Activated CD4-positive, alpha-beta T cell treated with anti-CD3 and anti-CD28 coated beads, Interleukin-2, amount 10 ng/mL, durations not matched to agents 7 days and 5 days (primary cell): ENCODE measurements around the gene RBM41. TPM values are rescaled to one million over a fixed set of nuclear protein-coding genes. Genes with fewer than 3 reads are reported as not detected.
"Not testable (repeated sequence)": the region's sequence is repeated elsewhere in the genome, so short reads cannot be mapped to it uniquely, and the experiment has no call there.

Source experiments
- CTCF ChIA-PET: fragments of 350-600 bp; sonication (Branson Sonifier 250); formaldehyde crosslinking; loops from one replicate; lab custom pipeline; 2021; ENCODE audit warnings: antibody characterized with exemption; lab: Charles Lee
- POLR2A ChIA-PET: fragments of 350-600 bp; sonication (Branson Sonifier 250); formaldehyde crosslinking; loops from one replicate; lab custom pipeline; 2021; ENCODE audit warnings: antibody characterized with exemption; lab: Charles Lee
- DNase-seq: peaks from one replicate; pipeline ENCODE4 v3.0.0-alpha.2; 2020
- H3K27ac Mint-ChIP-seq: one replicate; pipeline ENCODE4 v1.8.0; 2021; ENCODE audit warnings: mild to moderate bottlenecking, moderate library complexity, mixed read lengths
- H3K27me3 Mint-ChIP-seq: one replicate; pipeline ENCODE4 v1.8.0; 2021; ENCODE audit warnings: mixed read lengths
- H3K36me3 Mint-ChIP-seq: one replicate; pipeline ENCODE4 v1.8.0; 2021; ENCODE audit warnings: low read depth, mixed read lengths
- H3K4me1 Mint-ChIP-seq: one replicate; pipeline ENCODE4 v1.8.0; 2021; ENCODE audit warnings: mixed read lengths
- H3K4me3 Mint-ChIP-seq: one replicate; pipeline ENCODE4 v1.8.0; 2021; ENCODE audit warnings: mild to moderate bottlenecking, moderate library complexity, mixed read lengths
- H3K9me3 Mint-ChIP-seq: one replicate; pipeline ENCODE4 v1.8.0; 2021; ENCODE audit warnings: mixed read lengths
- total RNA-seq, 2 experiments: library from RNA; stranded (reverse); gene quantifications; one replicate each; pipeline ENCODE4 v1.2.3, GENCODE V29; 2021

The RBM41 gene
- total RNA-seq, 2 experiments from 2014 or later, result 12.8 to 14.5 TPM

- peak overlapping the region; percentile 97 for H3K27ac Mint-ChIP-seq
- H3K36me3 Mint-ChIP-seq, result peaks cover 27% of the 10 kb centered on the region
- DNase-seq, result no peak
- H3K27me3 Mint-ChIP-seq, result no peaks in the 10 kb centered on the region
- H3K4me3 Mint-ChIP-seq, result peak overlapping the region; percentile 96
- POLR2A ChIA-PET, result no interaction called here
- H3K4me1 Mint-ChIP-seq, result peaks cover 27% of the 10 kb centered on the region
- no peaks in the 10 kb centered on the region for H3K9me3 Mint-ChIP-seq
- CTCF ChIA-PET, result no interaction called here
Observed at GRCh38 chrX:107119283-107119682, 661 bp upstream of the RBM41 start.

DNA sequence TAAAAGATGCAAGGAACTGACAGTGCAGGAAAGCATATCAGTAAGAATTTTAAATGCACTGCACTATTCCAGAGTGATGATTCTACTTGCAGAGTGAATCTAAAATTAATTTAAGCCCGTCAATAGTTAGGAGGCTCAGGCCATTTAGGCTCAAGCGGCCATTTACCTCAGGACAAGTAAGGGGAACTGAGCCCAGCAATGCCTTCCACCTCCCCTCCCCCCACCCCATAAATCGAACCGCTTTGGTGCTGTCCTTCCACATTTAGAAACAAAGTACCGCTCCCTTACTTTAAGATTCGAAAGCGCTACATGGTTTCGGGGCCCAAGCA lies 665 bp downstream of the RBM41 start:
- no peaks in the 10 kb centered on the region for H3K9me3 Mint-ChIP-seq
- ChIA-PET CTCF (no interaction called here), POLR2A (no interaction called here)
- peaks cover 34% of the 10 kb centered on the region for H3K4me1 Mint-ChIP-seq
- no peak for DNase-seq
- H3K36me3 Mint-ChIP-seq, result peaks cover 39% of the 10 kb centered on the region
- H3K27ac Mint-ChIP-seq, result peak overlapping the region; percentile 97
- no peaks in the 10 kb centered on the region for H3K27me3 Mint-ChIP-seq
- H3K4me3 Mint-ChIP-seq, result peak overlapping the region; percentile 96

DNA sequence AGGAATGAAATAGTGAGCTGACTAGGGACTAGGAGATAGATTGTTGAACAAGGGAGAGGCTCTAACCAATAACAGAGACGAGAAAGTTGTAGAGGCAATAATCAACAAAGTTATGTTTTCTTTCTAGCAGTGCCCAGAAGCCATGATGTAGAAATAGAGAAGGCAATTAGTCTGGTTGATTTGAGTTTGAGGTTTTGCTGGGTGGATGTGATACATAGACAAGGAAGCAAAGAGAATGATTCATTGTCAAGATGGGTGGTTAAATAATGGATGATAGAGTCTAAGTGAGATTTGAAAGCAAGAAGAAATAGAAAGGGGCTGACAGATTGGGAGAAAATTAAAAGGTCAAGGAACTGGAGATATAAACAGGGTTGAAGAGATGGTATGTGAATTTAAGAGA lies 11.2 kb downstream of the RBM41 start:
- no peak overlapping the region for H3K4me3 Mint-ChIP-seq
- ChIA-PET CTCF (no interaction called here), POLR2A (no interaction called here)
- no peak for DNase-seq
- no peaks in the 10 kb centered on the region for H3K27me3 Mint-ChIP-seq
- peaks cover 8% of the 10 kb centered on the region for H3K4me1 Mint-ChIP-seq
- H3K36me3 Mint-ChIP-seq, result peaks cover 35% of the 10 kb centered on the region
- peak overlapping the region; percentile 31 for H3K27ac Mint-ChIP-seq
- H3K9me3 Mint-ChIP-seq, result no peaks in the 10 kb centered on the region

- H3K4me1 Mint-ChIP-seq, result peaks cover 7% of the 10 kb centered on the region
- no peaks in the 10 kb centered on the region for H3K27me3 Mint-ChIP-seq
- H3K27ac Mint-ChIP-seq, result no peak overlapping the region
- no peaks in the 10 kb centered on the region for H3K9me3 Mint-ChIP-seq
- DNase-seq, result no peak
- H3K4me3 Mint-ChIP-seq, result no peak overlapping the region
- POLR2A ChIA-PET, result no interaction called here
- CTCF ChIA-PET, result no interaction called here
- peaks cover 22% of the 10 kb centered on the region for H3K36me3 Mint-ChIP-seq
Observed at GRCh38 chrX:107102980-107103379, 15.6 kb downstream of the RBM41 start.

- no peaks in the 10 kb centered on the region for H3K27me3 Mint-ChIP-seq
- no peaks in the 10 kb centered on the region for H3K4me1 Mint-ChIP-seq
- CTCF ChIA-PET, result no interaction called here
- no peak overlapping the region for H3K4me3 Mint-ChIP-seq
- H3K27ac Mint-ChIP-seq, result no peak overlapping the region
- POLR2A ChIA-PET, result no interaction called here
- DNase-seq, result no peak
- H3K9me3 Mint-ChIP-seq, result peaks cover 8% of the 10 kb centered on the region
- peaks cover 24% of the 10 kb centered on the region for H3K36me3 Mint-ChIP-seq
Observed at GRCh38 chrX:107076158-107076557, 42.5 kb downstream of the RBM41 start.

DNA sequence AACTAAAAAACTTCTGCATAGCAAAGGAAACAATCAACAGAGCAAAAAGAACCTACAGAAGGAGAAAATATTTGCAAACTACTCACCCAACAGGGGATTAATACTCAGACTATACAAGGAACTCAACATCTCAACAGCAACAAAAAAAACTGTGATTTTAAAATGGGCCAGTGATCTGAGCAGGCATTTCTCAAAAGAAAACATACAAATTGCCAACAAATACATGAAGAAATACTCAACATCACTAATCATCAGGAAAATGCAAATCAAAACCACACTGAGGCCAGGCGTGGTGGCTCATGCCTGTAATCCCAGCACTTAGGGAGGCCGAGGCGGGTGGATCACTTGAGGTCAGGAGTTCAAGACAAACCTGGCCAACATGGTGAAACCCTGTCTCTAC lies 60.9 kb downstream of the RBM41 start:
- H3K27ac Mint-ChIP-seq, DNase-seq, H3K36me3 Mint-ChIP-seq, H3K9me3 Mint-ChIP-seq, H3K27me3 Mint-ChIP-seq, POLR2A ChIA-PET, H3K4me1 Mint-ChIP-seq, H3K4me3 Mint-ChIP-seq: not testable (repeated sequence)
- CTCF ChIA-PET, result interaction anchor here (0.6 kb wide), 1 partner anchor 1127 kb away, joined by 3 read pairs; no protein-coding TSS in a partner anchor

- H3K9me3 Mint-ChIP-seq, result peaks cover 5% of the 10 kb centered on the region
- DNase-seq, result no peak
- ChIA-PET POLR2A (no interaction called here), CTCF (no interaction called here)
- H3K4me1 Mint-ChIP-seq, result no peaks in the 10 kb centered on the region
- H3K36me3 Mint-ChIP-seq, result no peaks in the 10 kb centered on the region
- no peak overlapping the region for H3K4me3 Mint-ChIP-seq
- no peak overlapping the region for H3K27ac Mint-ChIP-seq
- H3K27me3 Mint-ChIP-seq, result no peaks in the 10 kb centered on the region
Observed at GRCh38 chrX:107054978-107055377, 63.6 kb downstream of the RBM41 start.

- Mint-ChIP-seq H3K4me3 (no peak overlapping the region), H3K27me3 (no peaks in the 10 kb centered on the region), H3K27ac (no peak overlapping the region), H3K9me3 (peaks cover 3% of the 10 kb centered on the region), H3K36me3 (no peaks in the 10 kb centered on the region), H3K4me1 (no peaks in the 10 kb centered on the region)
- DNase-seq, result no peak
- ChIA-PET CTCF (no interaction called here), POLR2A (no interaction called here)
Observed at GRCh38 chrX:107050195-107050709, 68.4 kb downstream of the RBM41 start.

- no peak overlapping the region for H3K27ac Mint-ChIP-seq
- ChIA-PET CTCF (no interaction called here), POLR2A (no interaction called here)
- H3K9me3 Mint-ChIP-seq, result no peaks in the 10 kb centered on the region
- no peak overlapping the region for H3K4me3 Mint-ChIP-seq
- H3K27me3 Mint-ChIP-seq, result no peaks in the 10 kb centered on the region
- H3K4me1 Mint-ChIP-seq, result no peaks in the 10 kb centered on the region
- DNase-seq, result no peak
- H3K36me3 Mint-ChIP-seq, result no peaks in the 10 kb centered on the region
Observed at GRCh38 chrX:107047622-107048021, 71.0 kb downstream of the RBM41 start.

DNA sequence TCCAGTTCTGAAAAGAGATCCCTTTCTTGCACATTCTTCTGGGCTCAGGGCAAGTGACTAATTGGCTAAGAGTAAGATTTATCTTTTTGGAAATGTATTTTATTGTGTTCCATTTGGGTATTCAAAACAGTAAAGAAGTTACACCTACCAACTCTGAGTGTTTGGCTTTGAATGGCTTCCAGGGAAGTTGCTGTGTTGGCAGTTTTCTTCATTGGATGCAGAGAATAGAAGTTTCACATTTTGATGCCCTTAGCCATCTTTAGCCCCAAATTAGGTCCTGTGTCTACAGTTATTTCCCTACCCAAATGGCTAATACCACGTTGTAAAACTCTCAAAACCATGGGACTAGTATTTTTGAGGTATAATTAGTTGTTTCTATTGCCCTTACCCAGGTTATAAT lies 88.9 kb downstream of the RBM41 start:
- POLR2A ChIA-PET, result no interaction called here
- no peak overlapping the region for H3K27ac Mint-ChIP-seq
- CTCF ChIA-PET, result no interaction called here

DNA sequence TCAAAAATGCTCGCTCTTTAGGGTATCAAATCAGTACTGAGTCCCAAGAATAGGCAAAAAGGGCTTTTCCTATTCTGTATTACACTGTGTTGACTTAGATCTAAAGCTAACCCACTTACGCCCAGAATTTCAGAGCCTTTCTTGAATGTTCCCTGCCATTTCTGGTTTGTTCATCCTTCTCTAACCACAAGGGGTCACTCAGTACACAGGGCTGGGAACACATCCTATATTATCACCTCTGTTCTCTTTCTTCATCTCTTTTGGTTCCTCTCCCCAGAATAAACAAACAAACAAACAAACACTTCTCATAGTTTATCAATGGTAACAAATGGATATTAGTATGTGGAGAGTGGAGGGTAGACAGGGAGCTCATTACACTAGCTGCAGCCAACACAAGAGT lies 93.1 kb downstream of the RBM41 start:
- Mint-ChIP-seq H3K27me3 (no peaks in the 10 kb centered on the region), H3K4me1 (no peaks in the 10 kb centered on the region), H3K9me3 (no peaks in the 10 kb centered on the region), H3K4me3 (no peak overlapping the region), H3K36me3 (no peaks in the 10 kb centered on the region), H3K27ac (no peak overlapping the region)
- POLR2A ChIA-PET, result no interaction called here
- no peak for DNase-seq
- CTCF ChIA-PET, result no interaction called here

More for the DNA sequence above, 88.9 kb downstream of the RBM41 start:
- H3K9me3 Mint-ChIP-seq, result no peaks in the 10 kb centered on the region
- H3K27me3 Mint-ChIP-seq, result no peaks in the 10 kb centered on the region
- no peak for DNase-seq
- H3K36me3 Mint-ChIP-seq, result no peaks in the 10 kb centered on the region
- H3K4me1 Mint-ChIP-seq, result no peaks in the 10 kb centered on the region
- no peak overlapping the region for H3K4me3 Mint-ChIP-seq

DNA sequence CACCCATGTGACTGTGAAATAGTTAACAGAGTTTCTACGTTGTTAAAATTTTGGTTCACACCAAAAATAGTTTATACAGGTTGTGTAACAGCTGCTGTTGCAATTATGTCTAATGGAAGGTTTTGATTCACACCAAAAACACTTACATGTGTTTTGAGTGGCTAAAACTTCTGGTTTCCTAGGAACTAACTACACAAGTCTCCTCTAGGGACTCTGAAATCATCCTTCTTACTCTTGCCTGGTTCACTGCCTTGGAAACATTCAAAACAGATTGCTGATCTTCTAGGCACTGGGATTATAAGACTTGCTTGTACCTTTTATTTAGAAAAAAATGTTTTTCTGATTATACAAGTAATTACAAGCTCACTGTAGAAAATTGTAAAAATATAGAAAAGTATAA lies 103.7 kb downstream of the RBM41 start:
- CTCF ChIA-PET, result no interaction called here
- no peaks in the 10 kb centered on the region for H3K36me3 Mint-ChIP-seq

More for the DNA sequence above, 103.7 kb downstream of the RBM41 start:
- H3K27ac Mint-ChIP-seq, result no peak overlapping the region
- no peaks in the 10 kb centered on the region for H3K9me3 Mint-ChIP-seq
- peaks cover 2% of the 10 kb centered on the region for H3K4me1 Mint-ChIP-seq
- no peak for DNase-seq
- no peaks in the 10 kb centered on the region for H3K27me3 Mint-ChIP-seq
- POLR2A ChIA-PET, result no interaction called here
- H3K4me3 Mint-ChIP-seq, result no peak overlapping the region
